CD4-positive, CD25-positive, alpha-beta regulatory T cell (primary cell): ENCODE data around the gene GUCA1C. TPM values are rescaled to one million over a fixed set of nuclear protein-coding genes. Genes with fewer than 3 reads are reported as not detected.

Source experiments
- ATAC-seq, 2 donors: fragments of 150-1000 bp; cut with Tn5 transposase; one replicate each; pipeline ENCODE4 v1.10.0; 2021; ENCODE audit warnings: low read depth in 2 of 2, moderate number of reproducible peaks in 2 of 2, moderate library complexity in 1 of 2
- DNase-seq, 3 donors: peaks; one replicate each; pipeline versions ENCODE4 v3.0.0 to v3.0.0-alpha.2; 2012 to 2022; ENCODE audit warnings: mixed read lengths in 1 of 3
- H3K27ac ChIP-seq: one replicate; pipeline ENCODE4 v1.7.0; 2013; ENCODE audit warnings: mild to moderate bottlenecking, low read length; ENCODE audit not compliant: insufficient read depth, poor library complexity, severe bottlenecking
- H3K27me3 ChIP-seq: one replicate; pipeline ENCODE4 v1.7.0; 2013; ENCODE audit warnings: low read length; ENCODE audit not compliant: control insufficient read depth, insufficient read depth
- H3K36me3 ChIP-seq: one replicate; pipeline ENCODE4 v1.7.0; 2013; ENCODE audit warnings: mild to moderate bottlenecking, low read length, moderate library complexity; ENCODE audit not compliant: control insufficient read depth, insufficient read depth
- H3K4me1 ChIP-seq: 2 replicates; pipeline ENCODE4 v1.7.0; 2013; ENCODE audit warnings: mild to moderate bottlenecking, low read length; ENCODE audit not compliant: insufficient read depth, control insufficient read depth, poor library complexity, severe bottlenecking
- H3K4me3 ChIP-seq: one replicate; pipeline ENCODE4 v1.7.0; 2013; ENCODE audit warnings: low read depth, mild to moderate bottlenecking, low read length, moderate library complexity
- H3K9me3 ChIP-seq, 2 experiments: 1 replicate in 1 of 2; 2 replicates in 1 of 2; pipeline ENCODE4 v1.7.0; 2013; ENCODE audit warnings: low read length in 2 of 2, mild to moderate bottlenecking in 1 of 2, moderate library complexity in 1 of 2; ENCODE audit not compliant: control insufficient read depth in 2 of 2
- H3K27ac Mint-ChIP-seq, 3 donors: one replicate each; pipeline ENCODE4 v1.8.0; 2020 to 2022; ENCODE audit warnings: mild to moderate bottlenecking in 3 of 3, mixed read lengths in 3 of 3, moderate library complexity in 2 of 3
- H3K27me3 Mint-ChIP-seq: one replicate; pipeline ENCODE4 v1.8.0; 2022; ENCODE audit warnings: mild to moderate bottlenecking, mixed read lengths
- H3K36me3 Mint-ChIP-seq: one replicate; pipeline ENCODE4 v1.8.0; 2020; ENCODE audit warnings: mixed read lengths
- H3K4me1 Mint-ChIP-seq, 4 donors: one replicate each; pipeline ENCODE4 v1.8.0; 2020 to 2022; ENCODE audit warnings: mixed read lengths in 4 of 4, mild to moderate bottlenecking in 1 of 4
- H3K4me3 Mint-ChIP-seq, 4 donors: one replicate each; pipeline ENCODE4 v1.8.0; 2020 to 2022; ENCODE audit warnings: mild to moderate bottlenecking in 4 of 4, mixed read lengths in 4 of 4, moderate library complexity in 3 of 4
- H3K9me3 Mint-ChIP-seq, 7 donors: one replicate each; pipeline ENCODE4 v1.8.0; 2020 to 2022; ENCODE audit warnings: mixed read lengths in 7 of 7, mild to moderate bottlenecking in 3 of 7, moderate library complexity in 2 of 7
- polyA plus RNA-seq, 4 donors: library from polyadenylated mRNA; unstranded; fragments of 300-500 nt; fragmentation: Illumina TruSeq; gene quantifications; one replicate each; pipeline ENCODE4 v1.2.3, GENCODE V29; 2021
- total RNA-seq: library from RNA; stranded (reverse); gene quantifications from one replicate; pipeline ENCODE4 v1.2.3, GENCODE V29; 2022

Gene GUCA1C
- total and polyA plus RNA-seq, 5 donors from 2014 or later = not detected

DNA sequence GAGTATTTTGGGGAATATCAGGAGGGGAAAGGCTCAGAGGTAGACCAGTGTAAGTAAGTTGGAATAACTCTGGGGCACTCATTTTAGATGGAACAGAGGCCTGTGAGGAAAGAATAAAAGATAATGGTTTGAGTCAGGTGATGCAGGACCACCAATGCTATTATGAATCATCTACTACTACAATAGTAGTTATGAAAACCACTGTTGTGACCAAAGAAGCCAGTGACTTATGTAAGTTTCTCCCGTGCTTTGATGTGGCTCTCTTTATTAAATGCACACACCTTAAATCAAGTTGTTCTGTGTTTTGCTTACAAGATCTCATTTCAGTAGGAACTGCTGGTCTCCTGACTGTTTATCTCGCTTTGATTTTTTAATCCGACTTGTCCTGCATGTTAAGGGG lies 13.1 kb upstream of the GUCA1C start:
- DNase-seq (peak in 1 of 3 donors; percentile 8), ATAC-seq (no peak)
- H3K27me3 Mint-ChIP-seq = peaks cover 4% of the 10 kb centered on the region
- Histone ChIP-seq H3K9me3 (no peaks in the 10 kb centered on the region), H3K4me3 (no peak overlapping the region), H3K27ac (no peak overlapping the region), H3K36me3 (no peaks in the 10 kb centered on the region), H3K27me3 (no peaks in the 10 kb centered on the region), H3K4me1 (no peaks in the 10 kb centered on the region)
- H3K4me3 Mint-ChIP-seq = no peak overlapping the region
- H3K36me3 Mint-ChIP-seq = no peaks in the 10 kb centered on the region
- H3K4me1 Mint-ChIP-seq = peaks cover 0 to 23% (median 10%) of the 10 kb centered on the region in 4 donors
- H3K9me3 Mint-ChIP-seq = peaks cover 0 to 3% (median 0%) of the 10 kb centered on the region in 7 donors
- no peak overlapping the region for H3K27ac Mint-ChIP-seq

- H3K27me3 ChIP-seq = no peaks in the 10 kb centered on the region
- Mint-ChIP-seq H3K9me3 (no peaks in the 10 kb centered on the region), H3K27me3 (peaks cover 9% of the 10 kb centered on the region), H3K4me1 (no peaks in the 10 kb centered on the region), H3K4me3 (no peak overlapping the region), H3K36me3 (no peaks in the 10 kb centered on the region), H3K27ac (no peak overlapping the region)
- H3K4me1 ChIP-seq = no peaks in the 10 kb centered on the region
- H3K9me3 ChIP-seq = no peaks in the 10 kb centered on the region
- ATAC-seq = no peak
- H3K36me3 ChIP-seq = no peaks in the 10 kb centered on the region
- no peak overlapping the region for H3K4me3 ChIP-seq
- no peak overlapping the region for H3K27ac ChIP-seq
- no peak for DNase-seq
Measured at GRCh38 chr3:108959017-108959416, 5.3 kb upstream of the GUCA1C start.

DNA sequence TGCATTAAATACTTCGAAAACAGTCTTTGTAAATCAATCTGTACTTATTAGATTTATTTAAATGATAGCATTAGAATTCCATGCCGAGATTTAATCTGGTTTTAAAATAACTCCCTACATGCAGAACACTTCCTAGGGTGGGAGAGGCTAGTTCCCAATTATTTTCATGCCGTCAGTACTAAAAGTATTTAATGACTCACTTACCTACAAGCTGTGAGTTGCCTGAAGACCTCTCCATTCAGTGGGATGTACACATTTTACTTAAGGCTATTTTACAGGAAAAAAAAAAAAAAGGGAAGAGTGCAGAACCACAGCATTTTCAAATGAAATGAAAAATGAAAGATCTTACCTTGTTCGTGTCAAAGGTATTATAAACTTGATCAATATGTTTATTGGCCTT lies 469 bp downstream of the GUCA1C start:
- no peaks in the 10 kb centered on the region for H3K4me1 Mint-ChIP-seq
- peaks cover 7% of the 10 kb centered on the region for H3K27me3 Mint-ChIP-seq
- H3K36me3 Mint-ChIP-seq = no peaks in the 10 kb centered on the region
- no peak for DNase-seq
- ATAC-seq = no peak
- Histone ChIP-seq H3K36me3 (no peaks in the 10 kb centered on the region), H3K4me3 (no peak overlapping the region), H3K4me1 (no peaks in the 10 kb centered on the region), H3K27me3 (peaks cover 14% of the 10 kb centered on the region), H3K9me3 (no peaks in the 10 kb centered on the region), H3K27ac (no peak overlapping the region)
- H3K4me3 Mint-ChIP-seq = no peak overlapping the region
- H3K27ac Mint-ChIP-seq = no peak overlapping the region
- peaks cover 0 to 1% (median 0%) of the 10 kb centered on the region in 7 donors for H3K9me3 Mint-ChIP-seq

DNA sequence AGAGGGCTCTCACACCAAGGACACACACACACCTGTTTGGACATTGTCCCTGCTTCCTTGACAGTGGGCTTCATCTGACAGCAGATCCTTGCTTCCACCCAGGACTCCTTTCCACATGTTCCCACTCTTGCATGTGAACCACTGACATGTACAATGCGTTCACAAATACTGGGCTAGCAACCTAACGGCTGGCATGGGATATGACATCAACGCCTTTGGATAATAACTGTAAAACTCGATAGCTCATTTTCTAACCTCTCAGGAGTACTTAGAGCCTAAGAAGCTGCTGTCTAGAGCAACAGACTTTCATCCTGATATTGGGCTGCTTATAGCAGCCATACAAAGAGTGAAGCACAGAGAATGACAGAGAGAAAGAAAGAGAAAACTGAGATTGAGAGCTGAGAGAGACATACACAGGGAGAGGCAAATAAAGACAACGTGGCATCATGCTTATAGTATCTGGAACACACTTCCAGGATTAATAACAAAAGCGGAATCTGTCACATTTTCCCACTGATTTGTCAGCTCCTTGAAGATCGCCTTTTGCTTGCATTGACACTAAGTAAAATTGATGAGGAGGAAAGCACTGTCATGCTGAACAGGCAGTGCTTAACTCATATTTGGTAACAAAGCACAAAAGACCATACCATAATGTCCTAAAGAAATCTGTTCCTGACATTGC lies 1.7 kb downstream of the GUCA1C start:
- Histone ChIP-seq H3K27ac (no peak overlapping the region), H3K27me3 (peaks cover 14% of the 10 kb centered on the region), H3K4me1 (no peaks in the 10 kb centered on the region), H3K9me3 (no peaks in the 10 kb centered on the region), H3K36me3 (no peaks in the 10 kb centered on the region), H3K4me3 (no peak overlapping the region)
- Mint-ChIP-seq H3K27me3 (peaks cover 9% of the 10 kb centered on the region), H3K9me3 (peaks cover 0 to 1% (median 0%) of the 10 kb centered on the region in 7 donors), H3K4me3 (no peak overlapping the region), H3K27ac (no peak overlapping the region), H3K36me3 (no peaks in the 10 kb centered on the region), H3K4me1 (no peaks in the 10 kb centered on the region)
- DNase-seq (no peak), ATAC-seq (no peak)

- no peaks in the 10 kb centered on the region for H3K36me3 ChIP-seq
- no peak overlapping the region for H3K4me3 ChIP-seq
- DNase-seq = no peak
- H3K27ac ChIP-seq = no peak overlapping the region
- H3K9me3 ChIP-seq = no peaks in the 10 kb centered on the region
- Mint-ChIP-seq H3K27ac (no peak overlapping the region), H3K36me3 (no peaks in the 10 kb centered on the region), H3K4me3 (no peak overlapping the region), H3K27me3 (peaks cover 23% of the 10 kb centered on the region), H3K4me1 (no peaks in the 10 kb centered on the region), H3K9me3 (peaks cover 0 to 1% (median 0%) of the 10 kb centered on the region in 7 donors)
- ATAC-seq = no peak
- peaks cover 14% of the 10 kb centered on the region for H3K27me3 ChIP-seq
- H3K4me1 ChIP-seq = no peaks in the 10 kb centered on the region
Measured at GRCh38 chr3:108947855-108948254, 5.8 kb downstream of the GUCA1C start.

DNA sequence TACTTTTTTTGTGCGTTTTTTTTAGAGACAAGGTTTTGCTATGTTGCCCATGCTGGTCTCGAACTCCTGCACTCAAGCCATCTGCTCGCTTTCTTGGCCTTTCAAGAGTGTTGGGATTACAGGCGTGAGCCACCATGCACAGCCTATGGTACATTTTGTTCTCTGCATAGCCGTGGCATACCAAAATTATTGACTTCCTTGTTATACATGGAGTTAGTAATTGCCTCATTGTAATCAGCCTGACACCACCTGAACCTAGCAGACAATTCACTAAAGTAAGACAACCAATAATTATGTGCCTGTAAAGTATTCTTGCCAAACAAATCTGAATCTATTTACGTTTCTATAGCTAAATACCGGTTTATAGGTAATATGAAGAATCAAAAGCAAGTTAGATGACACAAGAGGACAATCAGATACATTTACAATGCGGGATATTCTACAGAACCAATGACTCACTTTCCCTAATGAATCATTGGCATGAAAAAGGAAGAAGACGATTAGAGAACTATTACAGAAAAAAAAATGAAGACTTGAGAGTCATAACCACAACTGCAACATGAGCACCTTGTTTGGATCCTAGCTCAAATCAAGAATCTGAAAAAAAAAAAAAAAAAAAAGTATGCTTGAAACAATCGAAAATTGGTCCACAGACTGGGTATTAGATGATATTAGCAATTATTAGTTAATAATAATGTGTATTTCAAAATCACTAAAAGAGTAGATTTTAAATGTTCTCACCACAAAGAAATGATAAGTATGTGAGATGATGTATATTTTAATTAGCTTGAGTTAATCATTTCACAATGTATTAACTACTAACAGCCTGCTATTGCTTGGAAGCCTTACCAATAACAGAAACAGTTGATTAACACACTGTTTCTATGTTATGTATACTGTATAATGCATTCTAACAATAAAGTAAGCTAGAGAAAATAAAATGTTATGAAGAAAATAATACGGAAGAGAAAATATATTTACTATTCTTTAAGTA lies 7.1 kb downstream of the GUCA1C start:
- Mint-ChIP-seq H3K36me3 (no peaks in the 10 kb centered on the region), H3K4me3 (no peak overlapping the region), H3K4me1 (no peaks in the 10 kb centered on the region), H3K27ac (no peak overlapping the region), H3K9me3 (peaks cover 0 to 1% (median 0%) of the 10 kb centered on the region in 7 donors), H3K27me3 (peaks cover 21% of the 10 kb centered on the region)
- H3K27ac ChIP-seq = no peak overlapping the region
- no peaks in the 10 kb centered on the region for H3K36me3 ChIP-seq
- H3K4me3 ChIP-seq = no peak overlapping the region
- no peaks in the 10 kb centered on the region for H3K9me3 ChIP-seq
- DNase-seq (no peak), ATAC-seq (no peak)
- no peaks in the 10 kb centered on the region for H3K4me1 ChIP-seq
- peaks cover 10% of the 10 kb centered on the region for H3K27me3 ChIP-seq

GRCh38 chr3:108940568-108941263 lies 13.0 kb downstream of the GUCA1C start:
- Mint-ChIP-seq H3K4me3 (no peak overlapping the region), H3K9me3 (no peaks in the 10 kb centered on the region), H3K27ac (no peak overlapping the region), H3K27me3 (peaks cover 11% of the 10 kb centered on the region), H3K4me1 (no peaks in the 10 kb centered on the region), H3K36me3 (no peaks in the 10 kb centered on the region)
- H3K9me3 ChIP-seq = no peaks in the 10 kb centered on the region
- no peaks in the 10 kb centered on the region for H3K36me3 ChIP-seq
- DNase-seq = no peak
- H3K27me3 ChIP-seq = no peaks in the 10 kb centered on the region
- no peak overlapping the region for H3K4me3 ChIP-seq
- H3K27ac ChIP-seq = no peak overlapping the region
- H3K4me1 ChIP-seq = no peaks in the 10 kb centered on the region
- no peak for ATAC-seq
